HG03520 (cell line): ENCODE results near the gene RANBP10.
"Not testable (repeated sequence)": the region's sequence is repeated elsewhere in the genome, so short reads cannot be mapped to it uniquely, and the experiment has no call there.

Experiments
- ATAC-seq: cut with Tn5 transposase; IDR thresholded peaks from one replicate; pipeline ENCODE4 v1.9.1; 2021; ENCODE audit warnings: mild to moderate bottlenecking, moderate library complexity; ENCODE audit not compliant: unreplicated experiment

The RANBP10 gene

DNA sequence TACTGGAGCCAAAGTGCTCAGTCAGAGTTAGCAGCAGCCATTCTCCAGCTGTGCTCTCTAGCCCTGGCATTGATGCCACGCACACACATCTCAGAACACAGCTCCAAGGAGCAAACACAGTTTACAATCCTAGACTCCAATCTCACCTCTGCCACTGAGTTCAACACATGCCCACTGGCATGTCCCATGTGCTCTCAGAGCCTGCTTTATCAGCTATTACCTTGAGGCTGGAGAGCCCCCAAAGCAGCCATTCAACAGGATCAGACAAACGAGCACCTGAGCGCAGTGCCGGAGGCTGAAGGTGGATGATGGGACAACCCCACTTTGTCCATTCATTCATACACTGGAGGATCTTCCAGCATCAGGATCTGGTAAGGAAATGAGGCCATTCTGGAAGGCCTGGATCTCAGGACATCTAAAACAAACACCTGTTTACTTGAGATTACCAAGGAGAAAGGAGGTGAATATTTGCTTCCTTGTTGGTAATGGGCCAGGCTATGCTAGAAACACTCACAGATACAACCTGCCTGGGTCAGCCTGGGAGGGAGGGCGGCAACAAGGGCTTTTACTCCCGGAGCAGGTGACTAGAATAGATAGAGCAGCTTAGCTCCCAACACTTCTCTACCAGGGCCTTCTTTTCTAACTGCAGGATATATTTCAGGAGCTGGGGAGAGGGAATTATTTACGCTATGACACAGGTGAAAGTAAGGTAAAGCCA, 25.4 kb downstream of the RANBP10 start:
- no peak for ATAC-seq

DNA sequence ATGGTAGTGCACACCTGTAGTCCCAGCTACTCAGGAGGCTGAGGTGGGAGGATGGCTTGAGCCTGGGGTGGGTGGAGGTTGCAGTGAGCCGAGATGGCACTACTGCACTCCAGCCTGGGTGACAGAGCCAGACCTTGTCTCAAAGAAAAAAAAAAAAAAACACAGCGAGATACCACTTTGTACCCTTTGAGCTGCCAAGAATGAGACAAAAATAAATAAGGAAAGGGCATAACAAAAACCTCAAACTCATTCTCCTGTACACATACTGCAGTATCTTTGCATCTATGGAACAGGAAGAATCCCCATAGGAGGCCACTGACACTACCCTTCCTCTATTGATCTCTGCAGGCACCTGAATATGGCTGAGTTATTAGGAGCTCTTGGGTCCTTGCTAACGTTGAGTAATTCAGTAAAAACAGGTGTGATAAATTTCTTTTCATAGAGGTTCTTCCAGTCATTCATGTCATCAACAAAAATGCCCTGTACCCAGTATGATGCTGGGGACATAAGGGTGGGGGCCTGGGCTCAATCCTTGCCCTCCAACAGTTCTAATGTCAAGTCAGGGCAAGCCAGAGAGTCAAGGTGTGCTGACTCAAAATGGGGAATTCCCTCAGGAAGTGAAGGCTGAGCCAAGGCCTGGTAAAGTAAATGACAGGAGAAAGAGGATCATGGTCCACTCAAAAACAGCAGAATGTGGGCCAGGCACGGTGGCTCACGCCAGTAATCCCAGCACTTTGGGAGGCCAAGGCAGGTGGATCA, 26.9 kb downstream of the RANBP10 start:
- no peak for ATAC-seq

DNA sequence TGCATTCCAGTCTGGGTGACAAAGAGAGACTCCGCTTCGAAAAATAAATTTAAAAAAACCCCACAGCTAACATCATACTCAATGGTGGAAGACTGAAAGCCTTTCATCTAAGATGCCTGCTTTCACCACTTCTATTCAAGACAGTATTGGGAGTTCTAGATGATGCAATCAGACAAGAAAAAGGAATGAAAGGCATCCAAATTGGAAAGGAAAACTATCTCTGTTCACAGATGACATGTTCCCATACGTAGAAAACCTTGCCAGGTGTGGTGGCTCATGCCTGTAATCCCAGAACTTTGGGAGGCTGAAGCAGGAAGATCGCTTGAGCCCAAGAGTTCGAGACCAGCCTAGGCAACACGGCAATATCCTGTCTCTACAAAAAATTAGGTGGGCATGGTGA, 31.1 kb downstream of the RANBP10 start:
- ATAC-seq, result no peak

DNA sequence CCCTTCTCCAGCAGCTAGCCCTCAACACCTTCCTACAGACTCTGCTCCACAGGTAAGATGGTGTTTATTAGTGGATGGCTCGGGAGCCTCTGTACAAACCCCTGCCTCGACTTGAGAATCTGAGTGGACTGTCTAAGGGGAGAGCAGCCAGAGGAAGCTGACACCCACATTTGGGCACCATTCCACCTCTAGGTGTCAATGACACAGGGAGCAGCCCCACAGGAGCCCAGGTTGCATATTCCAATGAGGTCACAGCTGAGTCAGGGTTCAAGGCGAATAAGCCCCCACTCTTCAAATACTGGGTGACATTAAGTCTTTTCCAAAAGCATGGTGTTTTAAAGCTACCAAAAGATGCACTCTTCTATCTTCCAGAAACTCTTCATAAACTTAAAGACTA, 31.9 kb downstream of the RANBP10 start:
- ATAC-seq, result no peak

DNA sequence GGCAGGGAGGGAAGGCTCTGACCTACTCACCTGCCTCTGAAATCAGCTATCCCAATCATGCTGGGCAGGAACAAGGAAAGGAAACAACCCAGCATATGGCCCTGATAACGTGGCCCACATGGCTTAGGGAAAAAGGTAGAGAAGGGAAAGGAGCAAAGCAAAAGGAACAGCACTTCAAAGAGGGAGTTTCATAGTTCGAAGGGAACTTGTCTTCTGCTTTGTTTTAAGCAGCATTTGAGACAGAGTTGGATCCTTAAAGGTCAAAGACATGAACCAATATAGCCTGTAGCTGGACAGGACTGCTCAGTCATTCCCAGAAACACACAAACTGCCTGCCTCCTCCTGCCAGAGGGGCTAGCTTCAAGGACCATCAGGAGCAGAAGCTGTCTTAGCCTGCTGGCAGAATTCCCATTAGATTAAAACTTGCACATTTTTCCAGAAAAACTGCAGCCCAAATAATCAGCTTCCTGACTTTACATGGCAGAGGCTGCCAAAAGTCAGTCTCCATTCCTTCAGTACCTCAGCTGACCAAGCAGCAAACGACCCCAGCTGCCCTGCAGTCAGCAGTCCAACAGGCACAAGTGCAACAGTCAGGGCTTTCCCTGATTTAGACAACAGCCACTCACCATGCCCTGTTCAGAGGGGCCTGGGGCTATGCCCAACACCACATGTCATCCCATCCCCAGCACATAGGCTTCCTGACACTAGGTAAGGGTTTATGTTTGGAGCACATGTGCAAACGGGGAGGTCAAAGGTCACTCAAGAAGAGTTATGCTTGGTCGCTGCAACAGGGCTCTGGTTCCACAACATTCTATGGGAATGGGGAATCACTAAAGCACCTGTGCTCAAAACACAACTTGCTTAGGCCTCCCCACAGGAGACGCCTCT, 32.5 kb downstream of the RANBP10 start:
- no peak for ATAC-seq

DNA sequence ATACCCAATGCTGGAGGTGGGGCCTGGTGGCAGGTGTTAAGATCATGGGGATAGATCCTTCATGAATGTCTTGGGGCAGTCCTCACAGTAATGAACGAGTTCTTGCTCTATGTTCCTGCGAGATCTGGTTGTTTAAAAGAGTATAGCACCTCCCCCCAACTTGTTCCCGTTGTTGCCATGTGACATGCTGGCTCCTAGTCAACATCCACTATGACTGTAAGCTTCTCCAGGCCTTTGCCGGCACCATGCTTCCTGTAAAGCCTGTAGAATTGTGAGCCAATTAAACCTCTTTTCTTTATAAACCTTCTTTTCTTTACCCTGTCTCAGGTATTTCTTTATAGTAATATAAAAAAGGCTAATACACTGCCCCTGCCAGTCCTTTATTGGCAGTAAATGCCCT, 33.3 kb downstream of the RANBP10 start:
- no peak for ATAC-seq

DNA sequence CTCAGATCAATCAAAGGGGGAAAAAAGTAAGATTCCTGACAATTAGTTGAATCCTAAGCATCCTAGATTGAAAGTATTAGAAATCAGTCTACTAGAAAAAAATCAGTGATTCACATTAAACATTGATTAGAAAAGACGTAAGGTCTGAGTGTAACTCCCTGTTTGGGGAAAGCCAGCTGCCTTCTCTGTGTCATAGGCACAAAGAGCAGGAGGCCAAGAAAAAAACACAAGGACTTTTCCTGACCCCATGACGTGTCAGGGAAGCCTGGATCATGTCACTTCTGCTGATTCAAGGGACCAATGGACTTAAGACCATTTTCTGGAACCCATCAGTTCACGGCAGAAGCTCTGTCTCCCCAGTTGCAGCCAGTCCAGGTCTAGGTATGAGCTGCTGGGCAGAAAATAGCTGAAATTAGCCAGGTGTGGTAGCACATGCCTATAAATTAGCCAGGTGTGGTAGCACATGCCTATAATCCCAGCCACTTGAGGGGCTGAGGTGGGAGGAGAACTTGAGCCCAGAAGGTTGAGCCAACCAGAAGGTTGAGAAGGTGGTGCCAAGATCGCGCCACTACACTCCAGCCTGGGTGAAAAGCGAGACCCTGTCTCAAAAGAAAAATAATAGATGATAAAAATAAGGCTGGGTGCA, 35.9 kb downstream of the RANBP10 start:
- no peak for ATAC-seq

DNA sequence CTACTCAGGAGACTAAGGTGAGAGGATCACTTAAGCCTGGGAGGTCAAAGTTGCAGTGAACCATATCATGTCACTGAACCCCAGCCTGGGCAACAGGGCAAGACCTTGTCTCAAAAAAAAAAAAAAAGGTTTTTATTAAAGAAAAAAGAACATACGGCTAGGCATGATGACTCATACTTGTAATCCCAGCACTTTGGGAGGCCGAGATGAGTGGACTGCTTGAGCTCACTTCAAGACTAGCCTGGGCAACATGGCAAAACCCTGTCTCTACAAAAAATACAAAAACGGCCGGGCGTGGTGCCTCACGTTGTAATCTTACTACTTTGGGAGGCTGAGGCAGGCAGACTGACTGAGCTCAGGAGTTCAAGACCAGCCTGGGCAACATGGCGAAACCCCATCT, 38.4 kb downstream of the RANBP10 start:
- no peak for ATAC-seq

DNA sequence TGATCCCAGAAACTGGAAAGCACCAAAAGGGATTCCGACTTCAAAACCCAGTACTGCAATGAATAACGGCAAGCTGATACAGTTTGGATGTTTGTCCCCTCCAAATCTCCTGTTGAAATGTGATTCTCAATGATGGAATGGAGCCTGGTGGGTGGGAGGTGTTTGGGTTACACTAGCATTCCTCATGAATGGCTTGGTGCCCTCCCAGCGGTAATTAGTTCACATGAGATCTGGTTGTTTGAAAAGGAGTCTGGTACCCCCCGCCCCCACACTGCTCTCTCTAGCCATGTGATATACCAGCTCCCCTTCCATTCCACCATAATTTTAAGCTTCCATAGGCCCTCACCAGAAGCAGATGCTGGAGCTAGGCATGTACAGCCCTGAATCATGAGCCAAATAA, 40.1 kb downstream of the RANBP10 start:
- no peak for ATAC-seq

DNA sequence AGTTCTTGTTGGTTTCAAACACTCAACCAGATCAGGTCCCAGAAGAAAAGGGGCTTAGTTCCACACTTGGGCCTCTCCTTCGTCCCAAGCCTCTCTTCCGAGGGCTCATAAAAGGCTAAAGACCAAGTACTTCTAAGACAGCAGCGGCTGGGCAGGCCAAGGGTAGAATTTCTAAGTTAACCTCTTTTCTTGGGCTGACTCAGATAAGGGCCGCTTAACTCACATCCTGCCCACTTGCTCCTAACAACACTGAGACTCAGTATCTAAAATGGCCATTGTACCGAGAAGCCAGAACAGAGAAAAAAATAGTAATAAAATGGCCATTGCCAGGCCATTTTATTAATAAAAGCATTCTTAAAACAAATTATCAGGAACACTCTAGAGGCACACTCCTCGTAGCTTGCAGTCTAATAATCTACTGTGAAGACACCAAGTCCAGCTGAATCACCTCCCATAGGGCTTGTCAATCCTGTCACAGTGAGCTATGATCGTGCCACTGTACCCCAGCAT, 42.1 kb downstream of the RANBP10 start:
- no peak for ATAC-seq

DNA sequence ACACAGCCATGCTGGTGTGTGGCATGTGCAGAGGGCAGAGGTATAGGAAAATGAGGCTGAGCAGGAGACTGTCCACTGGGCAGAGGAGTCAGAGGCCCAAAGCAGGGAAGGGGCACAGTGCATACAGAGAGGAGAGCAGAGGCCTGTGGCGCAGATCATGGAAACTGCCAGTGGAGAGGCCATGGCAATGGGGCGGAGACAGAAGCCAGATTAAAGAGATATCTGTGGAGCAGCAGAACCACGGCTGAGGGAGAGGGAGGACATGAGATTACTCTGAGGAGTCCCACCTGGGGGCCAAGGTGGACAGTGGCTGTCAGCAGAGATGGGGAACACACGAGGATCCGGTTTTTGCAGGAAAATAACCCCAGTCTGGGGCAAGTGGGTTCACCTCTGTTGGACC, 43.3 kb downstream of the RANBP10 start:
- no peak for ATAC-seq

DNA sequence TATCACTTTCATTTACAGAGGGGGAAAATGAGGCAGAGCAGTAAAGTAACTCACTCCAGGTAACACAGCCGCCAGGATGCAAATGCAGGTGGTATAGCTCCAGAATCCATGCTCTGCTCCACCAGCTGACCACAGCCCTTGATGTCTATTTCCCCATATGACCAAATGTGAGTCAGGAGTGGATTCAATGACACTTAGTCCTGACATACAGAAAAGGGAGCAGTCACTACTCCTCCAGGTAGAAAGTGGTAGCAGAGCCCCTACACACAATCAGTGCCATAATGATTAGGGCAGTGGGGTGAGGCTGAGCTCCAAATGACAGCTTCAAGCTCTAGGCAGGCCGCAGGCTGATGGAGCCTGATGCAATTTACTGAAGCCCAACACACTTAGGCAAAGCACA, 44.0 kb downstream of the RANBP10 start:
- ATAC-seq, result no peak

DNA sequence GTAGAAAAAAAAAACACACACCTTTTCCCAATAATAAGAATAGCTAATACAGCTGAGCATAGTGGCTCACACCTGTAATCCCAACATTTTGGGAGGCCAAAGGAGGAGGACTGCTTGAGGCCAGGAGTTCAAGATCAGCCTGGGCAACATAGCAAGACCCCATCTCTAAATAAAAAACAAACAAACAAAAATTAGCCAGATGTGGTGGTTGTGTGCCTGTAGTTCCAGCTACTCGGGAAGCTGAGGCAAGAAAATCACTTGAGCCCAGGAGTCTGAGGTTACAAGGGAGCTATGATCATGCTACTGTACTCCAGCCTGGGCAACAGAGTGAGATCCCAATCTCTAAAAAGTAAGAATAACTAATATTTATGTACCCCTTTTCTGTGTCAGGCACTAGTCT, 44.4 kb downstream of the RANBP10 start:
- no peak for ATAC-seq

DNA sequence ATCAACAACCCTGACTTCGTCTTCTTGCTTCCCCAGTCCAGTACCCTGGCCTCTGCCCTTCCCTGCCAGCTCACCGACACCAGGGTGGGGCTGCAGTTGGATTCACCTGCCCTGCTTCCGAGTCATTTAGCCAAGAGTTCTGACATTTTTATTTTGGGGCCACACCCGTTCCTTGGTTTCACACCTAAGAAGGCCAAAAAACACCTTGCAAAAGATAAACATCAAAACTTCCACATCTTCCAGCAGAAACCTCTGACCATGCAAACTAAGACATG, 45.5 kb downstream of the RANBP10 start:
- ATAC-seq, result no peak

DNA sequence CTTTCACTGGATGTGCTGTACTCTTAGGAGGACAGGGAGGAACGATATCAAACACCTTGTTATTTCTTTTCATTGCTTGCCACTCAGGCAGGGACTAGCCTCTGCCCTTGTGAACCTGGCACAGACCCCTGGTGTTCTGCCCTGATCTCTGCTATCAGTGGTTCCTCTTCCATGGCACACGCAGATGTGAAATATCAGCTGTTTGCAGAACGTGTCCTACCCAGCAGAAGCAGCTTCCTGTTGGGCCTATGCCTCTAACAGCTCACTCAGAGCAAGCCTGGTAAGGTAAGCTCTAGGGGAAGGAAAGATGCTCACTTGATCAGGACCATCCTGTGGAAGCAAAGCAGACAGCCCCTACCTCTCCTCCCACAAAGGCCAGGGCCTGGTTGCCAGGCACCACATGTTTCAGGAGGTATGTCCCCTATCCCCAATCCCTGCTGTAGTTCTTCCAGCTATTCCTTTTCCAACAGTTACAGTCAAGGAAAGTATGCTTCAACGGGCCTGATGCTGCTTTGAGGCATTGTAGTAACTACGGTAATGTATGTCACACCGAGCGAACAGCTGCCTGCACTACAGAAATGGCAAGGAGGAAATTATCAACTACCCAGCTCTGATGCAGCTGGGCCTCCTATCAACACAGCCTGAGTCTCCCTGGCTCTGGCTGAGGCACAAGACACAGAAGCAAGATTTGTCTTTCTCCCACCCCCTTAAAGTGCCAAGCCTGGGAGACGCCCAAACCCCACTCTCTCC, 46.0 kb downstream of the RANBP10 start:
- no peak for ATAC-seq

DNA sequence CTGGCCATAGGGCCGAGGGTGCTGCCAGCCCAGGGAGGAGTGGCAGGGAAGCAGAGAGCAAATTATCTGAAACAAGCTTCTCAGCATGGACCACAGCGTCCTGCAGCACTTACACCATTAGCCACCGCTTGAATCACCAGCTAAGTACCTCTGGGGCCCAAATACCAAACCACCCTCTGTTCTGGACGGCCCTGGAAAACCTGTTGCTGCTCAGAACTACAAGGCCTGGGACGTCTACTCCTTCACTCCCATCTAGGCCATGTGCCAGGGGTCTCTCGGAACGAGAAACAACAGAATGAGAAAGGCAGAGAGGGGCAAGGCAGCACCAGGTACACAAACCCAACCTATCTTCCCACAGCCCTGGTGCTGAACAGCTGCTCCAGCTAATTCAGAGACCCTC, 47.4 kb downstream of the RANBP10 start:
- no peak for ATAC-seq

DNA sequence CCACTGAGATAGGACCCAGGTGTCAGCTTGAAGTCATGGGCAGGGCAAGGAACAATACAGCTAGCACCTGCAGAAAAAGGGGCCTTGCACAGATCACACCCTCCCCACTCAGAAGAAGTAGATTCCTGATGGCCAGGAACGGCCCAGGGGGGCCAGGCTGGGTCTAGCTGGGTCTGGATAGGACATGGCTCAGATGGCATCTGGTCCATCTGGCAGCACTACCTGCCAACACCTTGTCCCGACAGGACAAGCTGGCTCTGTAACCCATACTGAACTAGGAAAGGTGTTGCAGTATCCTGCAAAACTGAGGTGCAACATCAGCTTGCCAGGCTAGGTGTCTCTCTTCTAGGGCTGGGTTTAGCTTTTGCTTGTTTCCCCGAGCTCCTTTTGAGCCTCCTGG, 48.4 kb downstream of the RANBP10 start:
- no peak for ATAC-seq

DNA sequence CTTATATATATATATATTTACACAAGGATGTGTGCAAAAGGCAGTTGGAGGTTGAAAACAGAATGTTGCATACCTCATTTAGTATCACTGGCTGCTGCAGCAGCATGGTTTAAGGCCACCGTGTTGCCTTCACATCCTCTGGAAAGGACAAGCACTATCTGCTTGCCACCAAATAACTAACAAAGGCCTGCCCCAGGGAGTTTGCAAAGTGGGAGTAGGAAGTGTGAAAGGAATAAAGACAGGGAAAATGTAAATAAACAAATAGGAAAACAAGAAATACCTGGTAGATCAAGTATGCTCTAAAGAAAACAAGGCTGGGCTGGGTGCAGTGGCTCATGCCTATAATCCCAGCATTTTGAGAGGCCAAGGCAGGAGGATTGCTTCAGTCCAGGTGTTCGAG, 53.7 kb downstream of the RANBP10 start:
- no peak for ATAC-seq

DNA sequence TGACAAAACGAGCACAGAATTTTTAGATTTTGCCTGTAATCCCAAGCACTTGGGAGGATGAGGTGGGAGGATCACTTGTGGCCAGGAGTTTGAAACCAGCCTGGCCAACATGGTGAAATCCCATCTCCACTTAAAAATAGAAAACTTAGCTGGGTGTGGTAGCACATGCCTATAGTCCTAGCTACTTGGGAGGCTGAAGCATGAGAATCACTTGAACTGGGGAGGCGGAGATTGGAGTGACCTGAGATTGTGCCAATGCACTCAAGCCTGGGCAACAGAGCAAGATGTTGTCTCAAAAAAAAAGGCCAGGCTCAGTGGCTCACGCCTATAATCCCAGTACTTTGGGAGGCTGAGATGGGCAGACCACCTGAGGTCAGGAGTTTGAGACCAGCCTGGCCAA, 55.0 kb downstream of the RANBP10 start:
- not testable (repeated sequence) for ATAC-seq

DNA sequence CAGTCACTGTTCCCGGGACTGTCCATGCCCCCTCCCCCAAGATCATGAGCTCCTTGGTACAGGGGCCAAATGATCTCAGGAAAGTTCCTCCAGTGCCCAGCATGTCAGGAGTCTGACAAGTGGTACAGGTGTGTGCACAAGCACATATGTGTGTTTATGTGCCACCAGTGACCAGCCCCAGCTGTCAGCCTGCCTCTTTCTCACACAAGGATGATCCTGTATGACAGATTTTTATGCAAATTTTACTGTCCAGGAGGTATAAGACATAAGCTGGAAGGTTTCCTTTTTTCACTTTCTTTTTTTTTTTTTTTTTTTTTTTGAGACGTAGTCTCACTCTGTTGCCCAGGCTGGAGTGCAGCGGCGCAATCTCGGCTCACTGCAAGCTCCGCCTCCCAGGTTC, 55.9 kb downstream of the RANBP10 start:
- ATAC-seq, result peak; percentile 61
